ENCODE measurements around the gene MTUS2. TPM values are rescaled to one million over a fixed set of nuclear protein-coding genes. Genes with fewer than 3 reads are reported as not detected.

Gene MTUS2
- total RNA-seq, 4 donors from 2014 or later = 0.16 to 0.75 (median 0.24) TPM

DNA sequence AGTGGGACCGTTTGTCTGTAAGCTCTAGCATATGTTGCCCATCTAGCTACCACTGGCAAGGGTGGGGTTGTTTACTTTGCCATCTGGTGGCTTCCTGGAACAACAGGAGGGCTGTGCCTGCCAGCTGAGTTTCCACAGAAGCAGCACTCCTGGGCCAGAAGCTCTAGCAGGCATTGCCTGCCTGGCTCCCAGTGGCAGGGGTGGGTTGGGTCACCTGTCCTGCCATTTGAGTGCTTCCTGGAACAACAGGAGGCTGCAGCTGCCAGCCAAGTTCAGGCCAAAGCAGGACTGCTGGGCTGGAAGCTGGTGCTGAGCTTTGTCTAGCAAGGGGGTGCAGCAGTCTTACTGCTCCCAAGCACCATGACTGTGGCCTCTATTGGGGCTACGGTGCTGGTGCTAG is 239.7 kb downstream of the MTUS2 start:
- WGBS, 2 donors (ENCODE audit: low coverage in 1 of 2) = 65% methylated on average over 2 of the region's 2 CpGs; no CpG with 5 or more reads in 1 of the 2 donors
- Histone ChIP-seq H3K27ac (no peak overlapping the region), H3K4me1 (no peaks in the 10 kb centered on the region), H3K27me3 (no peaks in the 10 kb centered on the region), H3K9me3 (peaks cover 0 to 10% of the 10 kb centered on the region in 2 donors), H3K36me3 (no peaks in the 10 kb centered on the region), H3K4me3 (no peak overlapping the region)
- DNase-seq = no peak
- TF ChIP-seq, protein P1, sequence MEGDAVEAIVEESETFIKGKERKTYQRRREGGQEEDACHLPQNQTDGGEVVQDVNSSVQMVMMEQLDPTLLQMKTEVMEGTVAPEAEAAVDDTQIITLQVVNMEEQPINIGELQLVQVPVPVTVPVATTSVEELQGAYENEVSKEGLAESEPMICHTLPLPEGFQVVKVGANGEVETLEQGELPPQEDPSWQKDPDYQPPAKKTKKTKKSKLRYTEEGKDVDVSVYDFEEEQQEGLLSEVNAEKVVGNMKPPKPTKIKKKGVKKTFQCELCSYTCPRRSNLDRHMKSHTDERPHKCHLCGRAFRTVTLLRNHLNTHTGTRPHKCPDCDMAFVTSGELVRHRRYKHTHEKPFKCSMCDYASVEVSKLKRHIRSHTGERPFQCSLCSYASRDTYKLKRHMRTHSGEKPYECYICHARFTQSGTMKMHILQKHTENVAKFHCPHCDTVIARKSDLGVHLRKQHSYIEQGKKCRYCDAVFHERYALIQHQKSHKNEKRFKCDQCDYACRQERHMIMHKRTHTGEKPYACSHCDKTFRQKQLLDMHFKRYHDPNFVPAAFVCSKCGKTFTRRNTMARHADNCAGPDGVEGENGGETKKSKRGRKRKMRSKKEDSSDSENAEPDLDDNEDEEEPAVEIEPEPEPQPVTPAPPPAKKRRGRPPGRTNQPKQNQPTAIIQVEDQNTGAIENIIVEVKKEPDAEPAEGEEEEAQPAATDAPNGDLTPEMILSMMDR (IDR thresholded peaks at IDR 0.05) = no peak
- in situ Hi-C loops (cut with MboI; ENCODE audit: low pct_ligation_motif_present in 1 of 4, low pct_unique_long_range_greater_than_20kb in 1 of 4, low sequenced_read_pairs in 3 of 4) (no loop called here), intact Hi-C loops (cut with DNase I; ENCODE audit: low total_unique reads) (no loop called here)

DNA sequence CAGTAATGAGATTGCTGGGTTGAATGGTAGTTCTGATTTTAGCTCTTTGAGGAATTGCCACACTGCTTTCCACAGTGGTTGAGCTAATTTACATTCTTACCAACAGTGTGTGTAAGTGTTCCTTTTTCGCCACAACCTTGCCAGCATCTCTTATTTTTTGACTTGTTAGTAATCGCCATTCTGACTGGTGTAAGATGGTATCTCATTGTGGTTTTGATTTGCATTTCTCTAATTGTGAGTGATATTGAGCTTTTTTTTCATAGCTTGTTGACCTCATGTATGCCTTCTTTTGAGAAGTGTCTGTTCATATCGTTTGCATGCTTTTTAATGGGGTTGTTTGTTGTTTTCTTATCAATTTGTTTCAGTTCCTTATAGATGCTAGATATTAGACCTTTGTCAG is 245.0 kb downstream of the MTUS2 start:
- TF ChIP-seq POLR2A (IDR thresholded peaks at IDR 0.05) (no peak), POLR2AphosphoS5 (IDR thresholded peaks at IDR 0.05) (no peak), EP300 (IDR thresholded peaks at IDR 0.05; ENCODE audit: low read depth) (no peak)
- TF ChIP-seq, protein P1 (IDR thresholded peaks at IDR 0.05) = no peak
- 66 to 70% methylated on average over 3 of the region's 3 CpGs for WGBS, 2 donors (ENCODE audit: low coverage in 1 of 2)
- H3K36me3 ChIP-seq = no peaks in the 10 kb centered on the region
- no peaks in the 10 kb centered on the region for H3K9me3 ChIP-seq
- in situ Hi-C loops (cut with MboI; ENCODE audit: low pct_ligation_motif_present in 1 of 4, low pct_unique_long_range_greater_than_20kb in 1 of 4, low sequenced_read_pairs in 3 of 4) (no loop called here), intact Hi-C loops (cut with DNase I; ENCODE audit: low total_unique reads) (no loop called here)
- no peak for DNase-seq
- no peaks in the 10 kb centered on the region for H3K27me3 ChIP-seq
- no peak overlapping the region for H3K27ac ChIP-seq
- no peaks in the 10 kb centered on the region for H3K4me1 ChIP-seq
- H3K4me3 ChIP-seq = no peak overlapping the region

DNA sequence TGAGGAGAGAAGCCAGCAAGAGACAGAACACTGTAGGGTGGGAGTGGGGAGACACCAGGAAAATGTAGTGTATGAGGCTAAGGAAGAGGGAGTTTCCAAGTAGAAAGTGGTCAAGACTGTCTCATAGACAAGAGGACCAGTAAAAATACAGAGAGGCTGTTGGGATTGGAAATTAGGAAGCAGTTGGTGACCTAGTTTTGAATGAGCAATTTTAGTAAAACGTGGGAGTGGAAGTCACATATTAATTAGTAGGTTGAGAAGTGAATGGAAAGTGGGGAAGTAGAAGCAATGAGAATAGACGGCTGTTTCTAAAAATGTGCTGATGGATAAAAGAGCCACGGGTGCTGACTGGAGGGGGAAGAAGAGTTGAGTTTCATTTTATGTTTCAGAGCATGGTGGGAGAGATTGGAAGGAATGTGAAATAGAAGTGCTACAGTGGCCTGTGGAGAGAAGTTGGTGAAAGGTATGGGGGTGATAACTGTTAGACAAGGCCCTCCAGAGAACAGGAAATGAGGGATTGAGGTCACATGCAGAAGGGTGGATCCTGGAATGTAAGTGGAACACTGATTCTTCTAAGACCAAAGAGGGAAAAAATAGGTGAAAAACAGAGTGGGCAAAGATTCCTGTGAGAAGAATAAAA is 247.3 kb downstream of the MTUS2 start:
- H3K27me3 ChIP-seq = no peaks in the 10 kb centered on the region
- H3K4me1 ChIP-seq = no peaks in the 10 kb centered on the region
- in situ Hi-C loops (cut with MboI; ENCODE audit: low pct_ligation_motif_present in 1 of 4, low pct_unique_long_range_greater_than_20kb in 1 of 4, low sequenced_read_pairs in 3 of 4) = no loop called here
- TF ChIP-seq, protein P1 (IDR thresholded peaks at IDR 0.05) = no peak
- TF ChIP-seq EP300 (IDR thresholded peaks at IDR 0.05; ENCODE audit: low read depth) (no peak), POLR2A (IDR thresholded peaks at IDR 0.05) (no peak), POLR2AphosphoS5 (IDR thresholded peaks at IDR 0.05) (no peak)
- no peak overlapping the region for H3K4me3 ChIP-seq
- DNase-seq = no peak
- intact Hi-C loops (cut with DNase I; ENCODE audit: low total_unique reads) = no loop called here
- 60 to 63% methylated on average over 3 of the region's 3 CpGs for WGBS, 2 donors (ENCODE audit: low coverage in 1 of 2)
- H3K36me3 ChIP-seq = no peaks in the 10 kb centered on the region
- no peak overlapping the region for H3K27ac ChIP-seq
- no peaks in the 10 kb centered on the region for H3K9me3 ChIP-seq

DNA sequence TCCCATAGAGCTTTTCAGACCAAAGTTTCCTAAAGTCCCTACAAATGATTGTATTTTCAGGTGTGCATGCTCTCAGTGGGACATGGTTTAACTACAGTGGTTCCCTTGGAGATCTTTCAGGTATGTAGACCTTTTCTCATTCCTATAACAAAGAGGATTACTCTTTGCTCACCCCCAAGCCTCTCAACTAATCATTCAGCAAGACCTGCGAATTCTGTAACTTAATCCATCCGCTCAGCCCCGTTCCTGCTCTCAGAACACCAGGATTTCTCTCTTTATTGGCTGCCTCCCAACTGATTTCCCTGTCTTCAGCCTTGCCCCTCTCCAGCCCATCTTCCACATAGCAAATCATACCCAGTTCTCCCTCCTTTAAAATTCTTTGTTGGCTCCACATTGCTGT is 253.6 kb downstream of the MTUS2 start:
- in situ Hi-C loops (cut with MboI; ENCODE audit: low pct_ligation_motif_present in 1 of 4, low pct_unique_long_range_greater_than_20kb in 1 of 4, low sequenced_read_pairs in 3 of 4) = no loop called here
- intact Hi-C loops (cut with DNase I; ENCODE audit: low total_unique reads) = no loop called here

More for the DNA sequence above, 253.6 kb downstream of the MTUS2 start:
- Histone ChIP-seq H3K4me1 (no peaks in the 10 kb centered on the region), H3K27ac (no peak overlapping the region), H3K27me3 (no peaks in the 10 kb centered on the region), H3K9me3 (no peaks in the 10 kb centered on the region), H3K4me3 (no peak overlapping the region), H3K36me3 (no peaks in the 10 kb centered on the region)
- TF ChIP-seq, protein P1 (IDR thresholded peaks at IDR 0.05) = no peak
- TF ChIP-seq POLR2A (IDR thresholded peaks at IDR 0.05) (no peak), EP300 (IDR thresholded peaks at IDR 0.05; ENCODE audit: low read depth) (no peak)
- WGBS, 2 donors (ENCODE audit: low coverage in 1 of 2) = 62% methylated on average over 3 of the region's 3 CpGs; no CpG with 5 or more reads in 1 of the 2 donors
- no peak for DNase-seq
